Esophagus squamous epithelium (tissue), 4 donors: Measurements from ENCODE around the gene S100A16.

Experiments used
- CTCF ChIP-seq, 6 experiments: fragments of 450-650 bp in 4 of 6; fragments of 200-600 bp in 2 of 6; sonication (generic) in 2 of 6; IDR thresholded peaks; one replicate each; pipeline ENCODE4 v1.5.1; 2016 to 2019; ENCODE audit warnings: antibody characterized with exemption in 6 of 6, mild to moderate bottlenecking in 4 of 6, moderate library complexity in 4 of 6
- POLR2A ChIP-seq, 4 donors: fragments of 450-650 bp; IDR thresholded peaks; one replicate each; pipeline ENCODE4 v1.6.1; 2017; ENCODE audit warnings: antibody characterized with exemption in 4 of 4, mild to moderate bottlenecking in 4 of 4, moderate library complexity in 3 of 4

- TF ChIP-seq POLR2A (IDR thresholded peaks at IDR 0.05) (no peak), CTCF (IDR thresholded peaks at IDR 0.05) (no peak)
Observed at GRCh38 chr1:153563483-153563901, 49.4 kb downstream of the S100A16 start.
